Measurements from ENCODE around the gene F2RL1. TPM values are rescaled to one million over a fixed set of nuclear protein-coding genes. Genes with fewer than 3 reads are reported as not detected.
"Not testable (repeated sequence)": the region's sequence is repeated elsewhere in the genome, so short reads cannot be mapped to it uniquely, and the experiment has no call there.

F2RL1 gene
- total and polyA plus RNA-seq, 2 of the 8 experiments (the other 6 are each of a cell fraction or from before 2014, with no cell fraction given), result 23.2 to 26.6 TPM

- TF ChIP-seq PHF8 (conservative IDR thresholded peaks at IDR 0.05; ENCODE audit: low read depth, low read length) (no peak), RBBP5 (IDR thresholded peaks at IDR 0.05; ENCODE audit: borderline replicate concordance, low read depth, low read length) (no peak), TEAD4 (IDR thresholded peaks at IDR 0.05; ENCODE audit: low read depth, low read length) (no peak), CHD2 (IDR thresholded peaks at IDR 0.05; ENCODE audit: low read length) (no peak), FOSL1 (IDR thresholded peaks at IDR 0.05; ENCODE audit: insufficient read depth, low read depth, low read length) (no peak), CTCF (IDR thresholded peaks at IDR 0.05; ENCODE audit: control extremely low read depth in 1 of 3, insufficient read depth in 1 of 3, low read depth in 1 of 3, low read length in 3 of 3) (no peak), SUZ12 (IDR thresholded peaks at IDR 0.05; ENCODE audit: low read length) (no peak), CHD1 (IDR thresholded peaks at IDR 0.05; ENCODE audit: low read depth, low read length) (no peak)
Observed at GRCh38 chr5:76776391-76776790, 42.4 kb upstream of the F2RL1 start (continued).

DNA sequence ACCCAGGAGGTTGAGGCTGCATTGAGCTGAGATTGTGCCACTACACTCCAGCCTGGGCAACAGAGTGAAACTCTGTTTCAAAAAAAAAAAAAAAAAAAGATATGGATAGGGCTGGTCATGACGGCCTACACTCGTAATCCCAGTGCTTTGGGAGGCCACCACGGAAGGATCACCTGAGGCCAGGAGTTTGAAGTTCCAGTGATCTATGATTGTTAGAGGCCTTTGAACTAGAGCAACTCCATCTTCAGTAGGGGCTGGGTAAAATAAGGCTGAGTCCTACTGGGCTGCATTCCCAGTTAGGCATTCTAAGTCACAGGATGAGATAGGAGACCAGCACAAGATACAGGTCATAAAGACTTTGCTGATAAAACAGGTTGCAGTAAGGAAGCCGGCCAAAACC lies 38.2 kb upstream of the F2RL1 start:
- not testable (repeated sequence) for H3K27me3 ChIP-seq (replicated peaks in 1 of 4; ENCODE audit: control insufficient read depth in 3 of 4, extremely low read depth in 1 of 4, insufficient read depth in 3 of 4, low read length in 3 of 4); H3K4ac ChIP-seq (replicated peaks; ENCODE audit: insufficient read length, low read depth, low read length); H4K5ac ChIP-seq (ENCODE audit: insufficient read length, low read depth, low read length); H2BK15ac ChIP-seq (ENCODE audit: low read length); H4K91ac ChIP-seq (replicated peaks; ENCODE audit: insufficient read length, low read length); H4K8ac ChIP-seq (ENCODE audit: extremely low read depth, insufficient read depth, low read length); H3K9me3 ChIP-seq (ENCODE audit: insufficient read depth in 2 of 2, low read depth in 1 of 2, low read length in 1 of 2); H2AK5ac ChIP-seq (ENCODE audit: low read depth, low read length); H2BK20ac ChIP-seq (ENCODE audit: low read length); H3K79me1 ChIP-seq (ENCODE audit: low read depth, low read length); H2BK120ac ChIP-seq (replicated peaks; ENCODE audit: low read depth, low read length); FAIRE-seq; H3K4me1 ChIP-seq (replicated peaks in 1 of 4; ENCODE audit: control insufficient read depth in 3 of 4, insufficient read depth in 4 of 4, low read length in 3 of 4); H3K4me2 ChIP-seq (ENCODE audit: insufficient read depth in 1 of 2, low read depth in 2 of 2, low read length in 2 of 2); H2BK12ac ChIP-seq (ENCODE audit: low read depth, low read length); DNase-seq (ENCODE audit: low read depth in 1 of 2, low spot score in 2 of 2); H3K14ac ChIP-seq (ENCODE audit: insufficient read length); H3K79me2 ChIP-seq (ENCODE audit: control insufficient read depth in 1 of 2, insufficient read depth in 2 of 2, low read length in 2 of 2); H2BK5ac ChIP-seq (ENCODE audit: low read depth, low read length); H3K56ac ChIP-seq (replicated peaks; ENCODE audit: insufficient read length, low read depth, low read length); H3K9ac ChIP-seq (replicated peaks in 1 of 4; ENCODE audit: extremely low read depth in 1 of 4, low read depth in 3 of 4, low read length in 3 of 4); H3K18ac ChIP-seq (ENCODE audit: extremely low read depth, low read length); H2AFZ ChIP-seq (ENCODE audit: low read length); H3K27ac ChIP-seq (ENCODE audit: low read depth, low read length); H3K36me3 ChIP-seq (ENCODE audit: control insufficient read depth in 2 of 4, insufficient read depth in 4 of 4, low read length in 3 of 4); H3K23ac ChIP-seq (ENCODE audit: insufficient read length); H3K4me3 ChIP-seq (ENCODE audit: extremely low read depth in 1 of 4, insufficient read depth in 2 of 4, low read depth in 3 of 4, low read length in 4 of 4); H3K23me2 ChIP-seq (ENCODE audit: low read depth, low read length); H4K20me1 ChIP-seq (replicated peaks in 1 of 2; ENCODE audit: control insufficient read depth in 1 of 2, insufficient read depth in 2 of 2, low read length in 2 of 2)
- WGBS, 2 experiments (ENCODE audit: extremely low coverage in 1 of 2, insufficient coverage in 1 of 2, insufficient read length in 1 of 2, insufficient replicate concordance in 2 of 2, low coverage in 1 of 2, low lambda C conversion rate in 2 of 2, missing lambda C conversion rate in 1 of 2), result 75% methylated on average over 4 of the region's 4 CpGs; no CpG with 5 or more reads in 1 of the 2 experiments
- ChIA-PET POLR2A (ENCODE audit: partially characterized antibody) (interaction anchor here (1.3 to 1.8 kb wide), 2 partner anchors 27 to 294 kb away, joined by 3 to 22 read pairs; no protein-coding TSS in a partner anchor), CTCF (ENCODE audit: partially characterized antibody) (interaction anchor here (0.7 to 1.8 kb wide), 3 partner anchors 26 to 292 kb away, joined by 3 to 6 read pairs (median 5); partner anchors contain the start of gene F2RL1)
